ENCODE measurements around the gene ZGPAT. TPM values are rescaled to one million over a fixed set of nuclear protein-coding genes. Genes with fewer than 3 reads are reported as not detected.

Gene ZGPAT
- total RNA-seq, 1 experiment from 2014 or later, result 37.9 TPM

DNA sequence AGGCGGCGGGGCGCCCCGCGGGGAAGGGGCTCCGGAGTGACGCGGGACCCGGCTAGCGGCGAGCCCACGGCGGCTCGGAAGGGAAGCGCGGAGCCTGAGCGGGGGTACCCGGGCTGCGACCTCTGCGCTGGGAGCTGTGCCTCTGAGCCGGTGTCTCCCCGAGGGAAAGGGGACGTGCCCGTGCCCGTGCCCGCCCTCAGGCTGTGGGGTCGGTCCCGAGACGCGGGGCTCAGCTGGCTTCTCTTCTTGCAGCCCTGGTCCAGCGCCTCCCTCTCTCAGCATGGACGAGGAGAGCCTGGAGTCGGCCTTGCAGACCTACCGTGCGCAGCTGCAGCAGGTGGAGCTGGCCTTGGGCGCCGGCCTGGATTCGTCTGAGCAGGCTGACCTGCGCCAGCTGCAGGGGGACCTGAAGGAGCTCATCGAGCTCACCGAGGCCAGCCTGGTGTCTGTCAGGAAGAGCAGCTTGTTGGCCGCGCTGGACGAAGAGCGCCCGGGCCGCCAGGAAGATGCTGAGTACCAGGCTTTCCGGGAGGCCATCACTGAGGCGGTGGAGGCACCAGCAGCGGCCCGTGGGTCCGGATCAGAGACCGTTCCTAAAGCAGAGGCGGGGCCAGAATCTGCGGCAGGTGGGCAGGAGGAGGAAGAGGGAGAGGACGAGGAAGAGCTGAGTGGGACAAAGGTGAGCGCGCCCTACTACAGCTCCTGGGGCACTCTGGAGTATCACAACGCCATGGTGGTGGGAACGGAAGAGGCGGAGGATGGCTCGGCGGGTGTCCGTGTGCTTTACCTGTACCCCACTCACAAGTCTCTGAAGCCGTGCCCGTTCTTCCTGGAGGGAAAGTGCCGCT lies 686 bp downstream of the ZGPAT start:
- peak overlapping the region; percentile 27; the same call in 1 of the 2 replicates for H2AFZ ChIP-seq (ENCODE audit: low read length)
- H3K4me1 ChIP-seq (ENCODE audit: insufficient read depth, low read length), result peaks cover 18% of the 10 kb centered on the region
- DNase-seq, result no peak
- no peaks in the 10 kb centered on the region for H4K20me1 ChIP-seq (ENCODE audit: low read length)
- H3K79me2 ChIP-seq (ENCODE audit: low read length), result peaks cover 89% of the 10 kb centered on the region
- no peaks in the 10 kb centered on the region for H3K9me2 ChIP-seq (replicated peaks; ENCODE audit: low read length)
- H3K27ac ChIP-seq (ENCODE audit: low read length), result 0 out of 2 replicates have a peak overlapping the region, but pooled peaks have one; percentile 47
- ChIA-PET CTCF (interaction anchor here (0.6 to 1.1 kb wide), 3 partner anchors 33 to 375 kb away, joined by 3 read pairs; no protein-coding TSS in a partner anchor), POLR2A (ENCODE audit: unreplicated experiment) (interaction anchor here (0.6 to 0.7 kb wide), 4 partner anchors 10 to 82 kb away, joined by 3 to 9 read pairs (median 4); partner anchors contain the start of genes GMEB2 and LIME1)
- H3K4me3 ChIP-seq (ENCODE audit: low read length), result peak overlapping the region; percentile 91
- H3K9ac ChIP-seq (ENCODE audit: low read length), result peak overlapping the region; percentile 95
- no peaks in the 10 kb centered on the region for H3K27me3 ChIP-seq (ENCODE audit: low read length)
- peaks cover 59% of the 10 kb centered on the region for H3K36me3 ChIP-seq (ENCODE audit: low read depth, low read length)
- ATAC-seq, result peak; percentile 11
- no peaks in the 10 kb centered on the region for H3K9me3 ChIP-seq (ENCODE audit: low read length)
- TF ChIP-seq EZH2 (IDR thresholded peaks at IDR 0.05; ENCODE audit: low read length, unreplicated experiment) (no peak), CTCF (conservative IDR thresholded peaks at IDR 0.05; ENCODE audit: low read depth, low read length) (no peak), EZH2phosphoT487 (IDR thresholded peaks at IDR 0.05; ENCODE audit: borderline replicate concordance, low read length) (no peak)
- intact Hi-C loops (cut with micrococcal nuclease), result loop anchor here (5.0 kb wide), 1 partner anchor 74 kb away; no protein-coding TSS in a partner anchor
- TSS peak; percentile 44 for BruUV-seq (replicated peaks)
- H3F3A ChIP-seq (ENCODE audit: low read length, unreplicated experiment), result no peaks in the 10 kb centered on the region
- peak overlapping the region; percentile 89 for H3K4me2 ChIP-seq (ENCODE audit: low read length)

GRCh38 chr20:63709149-63709527 lies 1.3 kb downstream of the ZGPAT start:
- H2AFZ ChIP-seq (ENCODE audit: low read length), result no peak overlapping the region
- DNase-seq (no peak), ATAC-seq (no peak)
- POLR2A ChIA-PET (ENCODE audit: unreplicated experiment), result no interaction called here
- H3K9ac ChIP-seq (ENCODE audit: low read length), result no peak overlapping the region; the same call in 1 of the 2 replicates
- H3K36me3 ChIP-seq (ENCODE audit: low read depth, low read length), result peaks cover 60% of the 10 kb centered on the region
- peak overlapping the region; percentile 89 for H3K4me2 ChIP-seq (ENCODE audit: low read length)
- H3K9me2 ChIP-seq (replicated peaks; ENCODE audit: low read length), result no peaks in the 10 kb centered on the region
- CTCF ChIA-PET, result no interaction called here
- TF ChIP-seq EZH2 (IDR thresholded peaks at IDR 0.05; ENCODE audit: low read length, unreplicated experiment) (no peak), EZH2phosphoT487 (IDR thresholded peaks at IDR 0.05; ENCODE audit: borderline replicate concordance, low read length) (no peak), CTCF (conservative IDR thresholded peaks at IDR 0.05; ENCODE audit: low read depth, low read length) (no peak)
- H3K9me3 ChIP-seq (ENCODE audit: low read length), result no peaks in the 10 kb centered on the region
- H3K27me3 ChIP-seq (ENCODE audit: low read length), result no peaks in the 10 kb centered on the region
- H3F3A ChIP-seq (ENCODE audit: low read length, unreplicated experiment), result no peaks in the 10 kb centered on the region
- no TSS peak for BruUV-seq (replicated peaks)
- H3K79me2 ChIP-seq (ENCODE audit: low read length), result peaks cover 93% of the 10 kb centered on the region
- H3K4me3 ChIP-seq (ENCODE audit: low read length), result peak overlapping the region; percentile 91
- peaks cover 18% of the 10 kb centered on the region for H3K4me1 ChIP-seq (ENCODE audit: insufficient read depth, low read length)
- H3K27ac ChIP-seq (ENCODE audit: low read length), result no peak overlapping the region
- no peaks in the 10 kb centered on the region for H4K20me1 ChIP-seq (ENCODE audit: low read length)
- intact Hi-C loops (cut with micrococcal nuclease), result loop anchor here (5.0 kb wide), 1 partner anchor 73 kb away; no protein-coding TSS in a partner anchor
